ENCODE measurements around the gene GDAP1L1.
"Not testable (repeated sequence)": the region's sequence is repeated elsewhere in the genome, so short reads cannot be mapped to it uniquely, and the experiment has no call there.

Gene GDAP1L1

DNA sequence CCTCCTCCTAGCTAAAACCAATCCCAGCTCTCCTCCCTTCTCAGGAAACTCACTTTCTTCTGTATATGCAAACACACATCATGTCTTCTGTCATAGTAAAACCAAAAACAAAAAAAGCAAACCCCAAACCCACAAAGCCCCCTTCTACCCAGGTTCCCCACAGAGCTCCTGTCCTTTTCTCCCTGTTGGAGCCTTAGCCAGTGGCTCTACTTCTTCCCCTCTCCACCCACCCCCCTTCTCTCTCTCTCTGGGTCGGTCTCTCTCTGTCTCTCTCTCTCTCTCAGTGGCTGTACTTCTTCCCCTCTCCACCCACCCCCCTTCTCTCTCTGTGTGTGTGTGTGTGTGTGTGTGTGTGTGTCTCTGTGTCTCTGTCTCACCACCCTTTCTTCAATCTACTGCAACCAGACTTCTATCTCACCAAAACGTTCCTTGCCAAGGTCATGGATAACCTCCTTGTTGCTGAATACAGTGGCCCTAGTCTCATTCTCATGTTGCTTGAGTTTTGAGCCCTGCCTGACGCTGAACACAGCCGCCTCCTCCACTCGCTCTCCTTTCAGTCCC lies 27.9 kb upstream of the GDAP1L1 start:
- no peak for FAIRE-seq
- DNase-seq (ENCODE audit: extremely low spot score, insufficient read length, low read depth): no peak

- DNase-seq (ENCODE audit: extremely low spot score, insufficient read length, low read depth) (no peak), FAIRE-seq (no peak)
Observed at GRCh38 chr20:44219791-44220190, 27.3 kb upstream of the GDAP1L1 start.

DNA sequence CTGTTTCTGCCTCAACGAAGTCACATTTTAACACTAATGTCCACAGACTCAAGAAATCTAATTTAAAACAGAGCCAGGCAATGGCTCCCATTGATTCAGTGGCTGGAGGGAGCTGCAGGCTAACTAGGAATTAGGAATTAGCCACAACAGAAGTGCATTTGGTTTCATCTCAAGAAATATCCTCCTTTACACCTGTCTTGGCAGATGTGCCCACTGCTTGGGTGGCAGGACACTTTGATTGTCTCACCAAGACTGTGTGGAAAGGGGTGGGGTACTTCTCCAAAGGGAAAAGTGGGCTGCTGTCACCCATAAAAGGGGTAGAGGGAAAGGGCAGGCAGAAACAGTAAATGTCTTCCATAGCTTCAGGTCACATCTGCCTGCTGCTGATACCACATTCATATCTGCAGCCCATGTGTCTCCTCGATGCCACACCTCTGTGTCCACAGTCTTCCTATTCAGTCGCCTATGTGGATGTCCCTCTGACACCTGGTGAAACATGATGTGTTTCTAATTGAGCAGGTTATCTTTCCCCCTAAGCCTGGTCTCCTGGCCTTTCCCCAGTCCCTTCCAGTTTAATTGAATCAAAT lies 25.6 kb upstream of the GDAP1L1 start:
- no peak for FAIRE-seq

GRCh38 chr20:44222027-44222426 lies 25.1 kb upstream of the GDAP1L1 start:
- DNase-seq (ENCODE audit: extremely low spot score, insufficient read length, low read depth) (no peak), FAIRE-seq (no peak)

More for the DNA sequence above, 25.6 kb upstream of the GDAP1L1 start:
- DNase-seq (ENCODE audit: extremely low spot score, insufficient read length, low read depth): no peak

GRCh38 chr20:44222633-44223368 lies 24.3 kb upstream of the GDAP1L1 start:
- FAIRE-seq: no peak
- DNase-seq (ENCODE audit: extremely low spot score, insufficient read length, low read depth): no peak

GRCh38 chr20:44223721-44224120 lies 23.4 kb upstream of the GDAP1L1 start:
- FAIRE-seq: no peak
- DNase-seq (ENCODE audit: extremely low spot score, insufficient read length, low read depth): no peak

- DNase-seq (ENCODE audit: extremely low spot score, insufficient read length, low read depth): no peak
- FAIRE-seq: no peak
Observed at GRCh38 chr20:44224637-44225036, 22.5 kb upstream of the GDAP1L1 start.

DNA sequence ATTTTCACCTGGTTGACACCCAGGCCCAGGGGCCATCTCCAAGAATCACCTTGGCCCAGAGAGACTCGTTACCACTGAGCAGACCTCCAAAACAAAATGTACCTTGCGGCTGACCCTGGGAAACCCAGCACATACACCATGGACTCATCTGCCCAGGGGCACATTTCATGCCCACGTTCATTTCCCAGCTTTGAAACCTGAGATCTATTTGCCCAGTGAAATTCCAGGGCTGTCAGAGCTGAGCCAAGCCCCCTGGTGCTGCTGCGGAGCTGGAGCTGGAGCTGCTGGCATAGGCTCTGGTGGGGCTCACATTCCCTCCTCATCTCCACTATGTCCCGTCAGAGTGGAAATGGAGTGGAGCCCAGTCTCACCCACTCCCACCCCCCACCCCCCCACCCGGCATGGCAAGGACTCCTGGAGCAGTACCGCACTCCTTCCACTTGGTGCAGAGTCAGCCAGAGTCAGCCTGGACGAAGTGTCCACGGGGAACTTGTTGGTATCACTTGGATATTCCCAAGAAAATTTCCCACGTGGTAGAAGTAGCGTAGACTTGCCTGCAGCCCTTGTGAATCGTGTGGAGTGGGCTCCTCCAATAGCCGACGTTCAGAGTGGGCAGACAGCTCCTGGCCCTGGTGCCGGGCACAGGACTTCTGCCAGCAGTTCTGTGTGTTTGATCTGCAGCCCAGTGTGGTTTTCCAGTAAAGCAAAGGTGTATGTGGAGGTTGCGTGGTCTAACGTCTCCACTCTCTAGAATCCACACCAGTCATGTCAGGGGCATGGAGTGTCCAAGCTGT lies 18.4 kb upstream of the GDAP1L1 start:
- FAIRE-seq (no peak), DNase-seq (ENCODE audit: extremely low spot score, insufficient read length, low read depth) (no peak)

GRCh38 chr20:44231193-44231592 lies 15.9 kb upstream of the GDAP1L1 start:
- FAIRE-seq (no peak), DNase-seq (ENCODE audit: extremely low spot score, insufficient read length, low read depth) (no peak)

GRCh38 chr20:44231713-44232468 lies 15.2 kb upstream of the GDAP1L1 start:
- FAIRE-seq: no peak
- no peak for DNase-seq (ENCODE audit: extremely low spot score, insufficient read length, low read depth)

- not testable (repeated sequence) for DNase-seq (ENCODE audit: extremely low spot score, insufficient read length, low read depth); FAIRE-seq
Observed at GRCh38 chr20:44232469-44232856, 14.6 kb upstream of the GDAP1L1 start.

DNA sequence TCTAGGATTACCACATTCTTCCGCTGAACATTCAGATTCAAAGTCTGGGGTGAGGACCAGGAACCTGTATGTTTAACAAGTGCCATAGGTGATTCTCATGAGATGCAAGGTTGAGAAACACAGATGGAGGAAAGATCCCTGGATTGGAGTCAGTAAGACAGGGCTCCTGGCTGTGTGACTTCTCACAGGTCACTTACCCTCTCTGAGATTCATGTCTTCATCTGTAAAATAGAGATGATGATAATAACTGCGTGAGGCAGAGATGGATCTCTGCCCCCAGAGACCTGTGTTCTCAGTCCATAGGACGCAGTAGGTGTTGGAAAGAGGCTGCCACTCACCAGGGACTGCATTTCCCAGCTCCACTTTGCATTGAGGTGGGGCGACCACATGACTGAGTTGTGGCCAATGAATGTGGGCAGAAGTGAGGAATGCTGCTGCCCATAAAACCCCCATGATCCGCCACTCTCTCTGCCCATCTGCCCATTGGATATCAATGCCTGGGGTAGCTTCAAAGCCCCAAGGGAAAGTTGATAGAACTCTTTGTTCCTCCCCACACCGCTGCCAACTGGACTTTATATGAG lies 13.6 kb upstream of the GDAP1L1 start:
- FAIRE-seq (no peak), DNase-seq (ENCODE audit: extremely low spot score, insufficient read length, low read depth) (no peak)

- no peak for FAIRE-seq
- no peak for DNase-seq (ENCODE audit: extremely low spot score, insufficient read length, low read depth)
Observed at GRCh38 chr20:44234566-44235317, 12.4 kb upstream of the GDAP1L1 start.

DNA sequence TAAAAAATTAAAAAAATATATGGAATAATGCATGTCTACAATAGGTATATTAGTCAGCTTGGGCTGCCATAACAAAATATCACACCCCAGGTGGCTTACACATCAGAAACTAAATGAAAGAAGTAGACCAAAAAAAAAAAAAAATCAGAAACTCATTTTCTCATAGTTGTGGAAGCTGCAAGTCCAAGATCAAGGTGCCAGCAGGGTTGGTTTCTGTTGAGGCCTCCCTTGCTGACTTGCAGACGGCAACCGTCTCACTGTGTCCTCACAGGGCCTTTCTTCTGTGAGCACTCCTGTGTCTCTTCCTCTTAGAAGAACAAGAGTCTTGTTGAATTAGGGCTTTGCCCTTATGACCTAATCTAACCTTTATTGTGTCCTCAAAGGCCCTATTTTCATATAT lies 11.4 kb upstream of the GDAP1L1 start:
- FAIRE-seq (no peak), DNase-seq (ENCODE audit: extremely low spot score, insufficient read length, low read depth) (no peak)

DNA sequence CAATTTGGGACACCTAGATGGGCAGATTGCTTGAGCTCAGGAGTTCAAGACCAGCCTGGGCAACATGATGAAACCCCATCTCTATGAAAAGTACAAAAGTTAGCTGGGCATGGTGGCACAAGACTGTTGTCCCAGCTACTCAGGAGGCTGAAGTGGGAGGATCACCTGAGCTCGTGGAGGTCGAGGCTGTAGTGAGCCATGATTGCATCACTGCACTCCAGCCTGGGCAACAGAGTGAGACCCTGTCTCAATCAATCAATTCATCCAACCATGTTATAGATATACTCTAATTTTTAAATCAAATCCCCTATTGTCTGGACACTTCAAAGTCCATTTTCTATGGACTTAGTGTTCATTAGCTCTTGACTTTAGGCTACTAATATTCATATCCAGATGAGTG lies 10.3 kb upstream of the GDAP1L1 start:
- not testable (repeated sequence) for FAIRE-seq; DNase-seq (ENCODE audit: extremely low spot score, insufficient read length, low read depth)

DNA sequence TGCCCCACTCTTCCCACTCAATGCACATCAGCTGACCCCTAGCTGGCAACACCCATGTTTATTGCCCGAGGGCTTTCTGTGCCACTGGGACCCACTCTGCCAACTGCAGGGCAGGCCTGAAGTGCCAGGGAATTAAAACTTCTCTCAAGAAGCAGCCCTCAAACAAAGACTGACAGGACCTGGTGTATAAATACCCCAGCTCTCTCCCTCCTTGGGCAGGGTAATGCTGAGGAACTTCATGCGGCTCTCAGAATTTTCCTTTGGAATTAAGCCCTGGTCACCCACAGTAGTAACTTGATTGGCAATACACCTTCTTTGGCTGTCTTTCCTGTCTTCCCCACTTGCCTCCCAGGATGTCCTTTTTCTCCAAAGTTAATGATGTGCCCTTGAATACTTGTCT lies 5.3 kb upstream of the GDAP1L1 start:
- DNase-seq (ENCODE audit: extremely low spot score, insufficient read length, low read depth) (no peak), FAIRE-seq (no peak)

DNA sequence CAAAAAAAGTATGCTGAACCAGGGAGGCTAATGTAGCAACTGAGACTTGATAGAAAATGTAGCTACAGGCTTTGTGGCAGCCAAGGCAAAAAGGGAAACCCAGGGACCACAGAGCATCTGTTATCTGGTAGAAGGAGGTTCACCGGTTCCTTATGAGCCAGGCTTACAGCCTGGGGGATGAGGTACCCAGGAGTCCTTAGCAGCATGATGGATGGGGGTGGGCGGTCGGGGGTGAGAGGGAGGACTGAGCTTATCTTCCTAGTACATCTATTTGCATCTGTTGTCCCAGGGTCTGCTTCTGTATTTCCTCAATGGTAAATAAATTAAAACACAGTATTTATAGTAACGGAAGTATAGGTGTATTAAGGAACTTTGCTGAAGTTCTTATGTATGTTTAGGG lies 1.1 kb upstream of the GDAP1L1 start:
- no peak for FAIRE-seq

GRCh38 chr20:44247586-44248409 lies 690 bp downstream of the GDAP1L1 start:
- peak; percentile 28 for DNase-seq (ENCODE audit: extremely low spot score, insufficient read length, low read depth)
- FAIRE-seq: no peak

More for the DNA sequence above, 1.1 kb upstream of the GDAP1L1 start:
- DNase-seq (ENCODE audit: extremely low spot score, insufficient read length, low read depth): no peak

Measured in GM18507 (cell line).